HG02642 (cell line): ENCODE results near the gene KIF21A.
"Not testable (repeated sequence)": the region's sequence is repeated elsewhere in the genome, so short reads cannot be mapped to it uniquely, and the experiment has no call there.

Experiments
- ATAC-seq: cut with Tn5 transposase; IDR thresholded peaks from one replicate; pipeline ENCODE4 v1.9.1; 2021; ENCODE audit warnings: mild to moderate bottlenecking; ENCODE audit not compliant: unreplicated experiment, poor library complexity

The KIF21A gene, protein sequence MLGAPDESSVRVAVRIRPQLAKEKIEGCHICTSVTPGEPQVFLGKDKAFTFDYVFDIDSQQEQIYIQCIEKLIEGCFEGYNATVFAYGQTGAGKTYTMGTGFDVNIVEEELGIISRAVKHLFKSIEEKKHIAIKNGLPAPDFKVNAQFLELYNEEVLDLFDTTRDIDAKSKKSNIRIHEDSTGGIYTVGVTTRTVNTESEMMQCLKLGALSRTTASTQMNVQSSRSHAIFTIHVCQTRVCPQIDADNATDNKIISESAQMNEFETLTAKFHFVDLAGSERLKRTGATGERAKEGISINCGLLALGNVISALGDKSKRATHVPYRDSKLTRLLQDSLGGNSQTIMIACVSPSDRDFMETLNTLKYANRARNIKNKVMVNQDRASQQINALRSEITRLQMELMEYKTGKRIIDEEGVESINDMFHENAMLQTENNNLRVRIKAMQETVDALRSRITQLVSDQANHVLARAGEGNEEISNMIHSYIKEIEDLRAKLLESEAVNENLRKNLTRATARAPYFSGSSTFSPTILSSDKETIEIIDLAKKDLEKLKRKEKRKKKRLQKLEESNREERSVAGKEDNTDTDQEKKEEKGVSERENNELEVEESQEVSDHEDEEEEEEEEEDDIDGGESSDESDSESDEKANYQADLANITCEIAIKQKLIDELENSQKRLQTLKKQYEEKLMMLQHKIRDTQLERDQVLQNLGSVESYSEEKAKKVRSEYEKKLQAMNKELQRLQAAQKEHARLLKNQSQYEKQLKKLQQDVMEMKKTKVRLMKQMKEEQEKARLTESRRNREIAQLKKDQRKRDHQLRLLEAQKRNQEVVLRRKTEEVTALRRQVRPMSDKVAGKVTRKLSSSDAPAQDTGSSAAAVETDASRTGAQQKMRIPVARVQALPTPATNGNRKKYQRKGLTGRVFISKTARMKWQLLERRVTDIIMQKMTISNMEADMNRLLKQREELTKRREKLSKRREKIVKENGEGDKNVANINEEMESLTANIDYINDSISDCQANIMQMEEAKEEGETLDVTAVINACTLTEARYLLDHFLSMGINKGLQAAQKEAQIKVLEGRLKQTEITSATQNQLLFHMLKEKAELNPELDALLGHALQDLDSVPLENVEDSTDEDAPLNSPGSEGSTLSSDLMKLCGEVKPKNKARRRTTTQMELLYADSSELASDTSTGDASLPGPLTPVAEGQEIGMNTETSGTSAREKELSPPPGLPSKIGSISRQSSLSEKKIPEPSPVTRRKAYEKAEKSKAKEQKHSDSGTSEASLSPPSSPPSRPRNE (N-terminal part only)

DNA sequence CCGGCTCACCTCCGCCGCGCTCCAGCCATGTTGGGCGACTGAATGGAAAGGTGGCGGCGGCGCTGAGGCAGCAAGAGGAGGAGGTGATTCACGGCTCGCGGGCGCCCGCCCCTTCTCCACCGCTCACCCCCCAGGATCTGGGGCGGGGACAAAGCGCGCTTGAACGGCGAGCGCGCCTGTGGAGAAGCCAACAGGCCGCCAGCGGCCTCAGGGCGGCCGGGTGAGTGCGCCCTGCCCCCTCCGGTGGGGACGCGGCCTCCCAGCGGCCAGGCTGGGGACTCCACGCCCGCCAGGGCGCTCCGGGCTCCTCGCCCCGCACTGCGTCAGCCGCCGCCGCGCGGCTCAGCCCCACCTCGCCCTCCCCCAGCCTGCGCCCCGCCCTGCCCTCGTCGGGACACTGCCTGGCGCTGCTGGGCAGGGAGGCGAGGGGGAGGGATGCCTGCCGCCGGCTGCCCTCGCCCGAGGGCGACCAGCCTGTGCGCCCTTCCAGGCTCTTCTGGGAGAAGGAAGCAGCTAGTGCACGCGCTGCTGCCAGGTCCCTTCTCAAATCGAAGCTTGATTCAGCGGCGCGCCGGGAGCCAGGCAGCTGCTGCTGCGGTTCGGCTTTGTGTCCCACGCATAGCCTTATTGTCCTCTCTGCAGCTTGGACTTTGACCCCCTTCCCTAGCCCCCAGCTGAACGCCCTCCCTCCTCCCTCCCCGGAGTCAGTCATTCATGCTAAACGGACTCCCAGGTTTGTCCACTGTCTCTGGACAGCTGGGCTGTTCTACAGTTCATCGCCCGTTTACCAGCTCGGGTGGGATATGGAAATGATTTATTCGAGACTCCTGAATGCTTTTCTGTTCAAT, at the start of gene KIF21A:
TSS of gene KIF21A (minus strand) at position 40 of the 848 bp plus-strand sequence. CDS start 150 bp downstream, outside the sequence.
- peak; percentile 97 for ATAC-seq

DNA sequence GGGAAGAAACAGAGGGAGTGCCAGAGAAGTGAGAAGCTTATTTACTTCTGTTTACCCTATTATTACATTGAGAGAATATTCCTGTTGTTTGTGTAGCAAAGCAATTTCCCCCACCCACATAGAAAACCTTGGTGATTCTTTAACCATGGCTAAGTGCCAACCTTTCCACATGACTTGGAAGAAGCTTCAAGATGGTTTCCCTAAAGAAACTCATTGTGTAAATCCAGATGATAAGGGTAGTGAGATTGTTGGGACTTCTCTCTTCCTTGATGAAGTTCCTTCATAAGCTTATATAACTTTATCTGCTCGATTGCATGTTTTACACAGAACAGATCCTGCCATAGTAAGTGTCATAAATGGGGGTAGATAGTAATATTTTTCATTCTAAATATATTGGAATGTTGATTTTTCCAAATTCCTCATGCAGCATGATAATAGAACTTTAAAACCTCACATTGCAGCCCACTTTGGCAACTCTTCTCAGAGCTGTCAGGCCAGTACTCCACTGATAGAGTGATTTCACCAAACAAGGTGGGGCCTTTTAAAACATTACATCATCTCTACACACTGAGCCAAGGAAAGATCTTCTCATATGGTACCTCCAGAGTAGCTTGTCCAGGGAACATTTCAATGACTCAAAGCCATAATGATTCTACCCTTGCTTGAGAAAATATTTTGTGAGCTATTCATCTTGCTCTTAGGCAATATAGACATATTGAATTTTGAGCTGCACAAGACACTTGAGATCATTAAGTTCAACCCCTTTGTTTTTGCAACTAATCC, 47.8 kb upstream of the KIF21A start:
- no peak for ATAC-seq

DNA sequence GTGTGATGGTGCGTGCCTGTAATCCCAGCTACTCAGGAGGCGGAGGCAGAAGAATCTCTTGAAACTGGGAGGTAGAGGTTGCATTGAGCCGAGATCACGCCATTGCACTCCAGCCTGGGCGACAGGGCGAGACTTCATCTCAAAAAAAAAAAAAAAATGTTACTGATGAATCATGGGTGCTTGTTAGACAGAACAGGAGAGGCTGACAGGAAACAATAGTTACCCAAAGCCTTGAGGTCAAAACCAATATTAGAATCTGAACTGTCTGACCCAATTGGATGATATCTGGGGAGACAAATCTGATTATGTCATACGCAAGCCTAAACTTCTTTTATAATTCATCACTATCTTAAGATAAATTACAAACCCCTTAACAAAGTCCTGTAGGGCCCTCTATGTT, 40.7 kb upstream of the KIF21A start:
- no peak for ATAC-seq

DNA sequence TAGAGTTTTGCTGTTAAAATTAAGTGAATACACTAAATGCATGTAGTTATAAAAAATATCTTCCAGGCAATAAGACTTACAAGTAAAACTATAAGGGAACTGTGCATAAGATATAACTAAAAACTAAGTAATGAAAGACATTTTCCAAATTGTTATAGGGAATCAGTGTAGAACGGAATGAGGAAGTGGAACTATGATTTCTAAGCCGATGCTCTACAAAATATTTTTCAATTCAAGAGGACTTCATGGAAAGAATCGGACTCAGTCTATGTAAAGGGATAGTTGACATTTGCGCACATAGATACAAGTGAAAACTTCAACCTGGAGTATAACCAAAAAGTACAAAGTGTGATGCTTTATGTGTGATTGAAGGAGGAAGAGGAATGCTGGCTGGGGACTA, 40.1 kb upstream of the KIF21A start:
- no peak for ATAC-seq

DNA sequence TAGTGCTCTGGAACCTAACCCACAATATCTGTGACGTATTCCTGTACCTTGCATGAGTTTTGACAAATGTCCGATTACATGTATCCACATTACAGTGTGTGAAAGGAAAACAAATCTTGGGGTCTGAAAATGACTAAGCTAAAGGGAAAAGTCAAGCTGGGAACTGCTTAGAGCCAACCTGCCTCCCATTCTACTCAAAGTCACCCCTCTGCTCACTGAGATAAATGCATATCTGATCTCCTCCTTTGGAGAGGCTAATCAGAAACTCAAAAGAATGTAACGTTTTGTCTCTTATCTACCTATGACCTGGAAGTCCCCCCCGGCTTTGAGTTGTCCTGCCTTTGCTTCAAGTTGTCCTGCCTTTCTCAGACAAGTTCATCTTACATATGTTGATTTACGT, 34.0 kb upstream of the KIF21A start:
- no peak for ATAC-seq

DNA sequence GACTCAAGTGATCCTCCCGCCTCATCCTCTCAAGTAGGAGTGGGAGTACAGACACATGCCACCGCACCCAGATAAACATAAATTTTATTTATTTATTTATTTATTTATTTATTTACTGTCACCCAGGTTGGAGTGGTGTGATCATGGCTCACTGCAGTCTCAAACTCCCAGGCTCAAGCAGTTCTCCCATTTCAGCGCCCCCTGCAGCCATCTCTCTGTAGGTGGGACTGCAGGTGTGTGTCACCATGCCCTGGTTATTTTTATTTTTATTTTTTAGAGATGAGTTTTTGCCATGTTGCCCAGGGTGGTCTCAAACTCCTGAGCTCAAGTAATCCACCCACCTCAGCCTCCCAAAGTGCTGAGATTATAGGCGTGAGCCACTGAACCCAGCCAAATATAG, 33.2 kb upstream of the KIF21A start:
- no peak for ATAC-seq

DNA sequence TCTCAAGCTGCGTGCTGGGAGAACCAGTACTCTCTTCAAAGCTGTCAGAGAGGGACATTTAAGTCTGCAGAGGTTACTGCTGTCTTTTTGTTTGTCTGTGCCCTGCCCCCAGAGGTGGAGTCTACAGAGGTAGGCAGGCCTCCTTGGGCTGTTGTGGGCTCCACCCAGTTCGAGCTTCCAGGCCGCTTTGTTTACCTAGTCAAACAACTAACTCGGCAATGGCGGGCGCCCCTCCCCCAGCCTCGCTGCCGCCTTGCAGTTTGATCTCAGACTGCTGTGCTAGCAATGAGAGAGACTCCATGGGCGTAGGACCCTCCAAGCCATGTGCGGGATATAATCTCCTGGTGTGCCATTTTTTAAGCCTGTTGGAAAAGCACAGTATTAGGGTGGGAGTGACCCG, 32.2 kb upstream of the KIF21A start:
- ATAC-seq, result not testable (repeated sequence)

DNA sequence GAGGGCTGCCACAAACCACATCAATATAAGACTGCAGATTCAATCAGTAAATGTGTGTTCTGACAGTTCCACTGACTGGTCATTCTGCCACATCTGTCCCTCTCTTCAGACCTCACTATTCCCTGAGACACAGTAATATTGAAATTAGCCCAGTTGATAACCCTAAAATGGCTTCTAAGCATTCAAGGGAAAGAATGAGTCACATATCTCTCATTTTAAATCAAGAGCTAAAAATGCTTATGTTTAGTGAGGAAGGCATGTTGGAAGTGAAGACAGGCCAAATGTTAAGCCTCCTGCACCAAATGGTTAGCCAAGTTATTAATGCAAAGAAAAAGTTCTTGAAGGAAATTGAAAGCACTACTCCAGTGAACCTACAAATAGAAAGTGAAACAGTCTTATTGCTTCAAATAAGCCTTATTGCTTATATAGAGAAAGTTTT, 24.5 kb upstream of the KIF21A start:
- peak; percentile 75 for ATAC-seq

DNA sequence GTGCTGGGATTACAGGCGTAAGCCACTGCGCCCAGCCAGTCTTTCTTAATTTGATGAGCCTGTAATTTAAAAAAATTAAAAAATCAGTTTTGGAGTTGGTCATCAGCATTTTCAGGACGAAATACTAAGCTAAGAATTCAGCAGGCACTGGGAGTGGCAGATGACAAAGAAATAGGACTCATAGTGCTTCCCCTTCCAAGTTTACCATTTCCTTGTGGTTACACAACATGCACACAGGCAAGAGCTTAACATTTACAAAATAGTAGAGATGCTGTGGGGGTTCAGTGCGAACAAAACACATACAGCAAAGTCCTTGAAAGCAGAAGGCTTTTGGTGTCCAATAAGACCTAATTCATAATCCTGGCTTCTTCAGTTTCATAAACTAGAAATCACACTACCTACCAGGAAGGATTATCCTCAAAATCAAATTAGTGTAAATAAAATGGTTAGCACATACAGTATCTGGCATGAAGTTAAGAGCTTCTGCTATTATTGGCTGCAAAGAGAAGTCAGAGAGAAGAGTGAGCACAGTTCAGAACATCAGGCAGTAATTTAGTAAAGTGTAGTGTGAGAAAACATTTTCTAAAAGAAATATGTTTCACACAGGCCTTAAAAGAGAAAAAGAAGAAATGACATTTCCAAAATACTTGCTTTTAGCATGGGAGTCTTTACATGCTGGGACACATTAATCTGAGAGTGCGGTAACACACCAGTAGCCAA, 22.2 kb upstream of the KIF21A start:
- no peak for ATAC-seq

DNA sequence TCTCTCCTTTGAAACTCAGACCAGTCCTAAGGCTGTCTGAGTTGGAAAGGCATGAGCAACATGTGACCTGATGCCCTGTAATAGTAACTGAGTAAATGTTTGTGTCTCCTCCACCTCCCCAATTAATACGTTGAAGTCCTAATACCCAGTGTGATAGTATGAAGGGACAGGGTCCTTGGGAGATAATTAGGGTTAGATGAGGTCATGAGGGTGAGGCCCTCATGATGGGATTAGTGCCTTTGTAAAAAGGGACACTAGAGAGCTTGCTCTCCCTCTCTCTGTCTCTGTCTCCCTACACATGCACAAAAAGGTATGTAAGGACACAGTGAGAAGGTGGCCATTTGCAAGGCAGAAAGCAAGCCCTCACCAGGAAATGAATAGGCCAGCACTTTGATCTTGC, 18.1 kb upstream of the KIF21A start:
- ATAC-seq, result no peak

DNA sequence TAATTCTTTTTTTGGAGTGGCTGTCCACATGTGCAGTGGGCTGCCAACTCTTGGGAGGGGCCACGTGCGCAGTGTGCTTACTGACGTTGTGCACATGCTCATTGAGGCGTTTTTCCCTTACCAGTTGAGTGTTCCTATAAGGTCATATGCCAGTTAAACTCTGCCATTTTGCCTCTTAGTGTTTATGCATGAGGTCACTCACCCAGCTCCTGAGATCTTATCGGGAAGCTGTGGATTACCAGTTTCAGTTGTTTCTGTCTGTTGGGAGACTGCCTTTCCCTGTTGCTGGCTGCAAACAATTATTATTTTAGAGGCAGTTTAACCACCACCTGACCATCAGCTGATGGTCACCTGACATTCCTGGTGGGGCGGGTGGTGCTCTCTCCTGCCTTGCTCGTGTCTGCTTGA, 16.1 kb upstream of the KIF21A start:
- ATAC-seq, result no peak

DNA sequence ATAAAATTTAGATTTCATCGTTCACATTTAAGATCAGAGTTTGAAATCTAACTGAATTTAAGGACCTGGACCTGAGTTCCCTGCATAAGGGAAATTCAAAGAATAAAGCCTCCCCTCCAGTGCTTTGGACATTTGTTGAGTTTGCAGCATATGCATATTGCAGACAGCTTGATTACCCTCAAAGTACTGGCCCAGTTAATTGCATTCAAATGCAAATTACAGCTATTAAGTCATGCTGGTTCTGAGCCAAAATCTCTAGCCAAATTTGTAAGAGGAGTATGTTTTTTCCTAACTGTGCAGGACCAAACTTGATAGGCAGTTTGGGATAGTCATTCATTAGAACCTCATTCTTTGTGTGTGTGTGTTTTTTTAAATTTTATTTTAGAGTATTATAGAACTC, 9.1 kb upstream of the KIF21A start:
- ATAC-seq, result no peak

DNA sequence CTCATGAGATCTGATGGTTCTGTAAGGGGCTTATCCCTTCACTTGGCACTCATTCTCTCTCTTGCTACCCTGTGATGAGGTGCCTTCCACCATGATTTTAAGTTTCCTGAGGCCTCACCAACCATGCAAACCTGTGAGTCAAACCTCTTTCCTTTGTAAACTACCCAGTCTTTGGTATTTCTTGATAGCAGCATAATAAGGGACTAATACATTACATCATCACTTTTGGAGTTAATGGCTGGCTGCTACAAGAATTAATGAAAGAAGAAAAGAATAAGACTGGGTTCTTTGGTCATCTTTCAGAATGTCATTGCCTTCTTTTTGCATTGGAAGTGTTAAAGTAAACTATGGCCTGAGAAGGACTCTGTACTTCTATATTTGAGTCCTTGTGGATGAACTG, 5.1 kb upstream of the KIF21A start:
- ATAC-seq, result no peak

DNA sequence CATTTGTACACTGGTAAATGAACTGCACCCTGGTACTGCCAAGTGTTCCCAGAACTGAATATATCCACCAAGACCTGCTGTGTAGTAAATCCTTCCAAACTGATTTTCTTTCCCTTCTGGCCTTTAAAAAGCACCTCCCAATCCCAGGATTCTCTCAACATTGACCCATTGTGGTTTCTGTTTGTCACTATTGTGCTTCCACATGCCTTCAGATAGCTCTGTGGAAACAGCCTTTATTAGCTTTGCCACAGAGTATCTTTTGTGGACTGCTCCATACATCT, 949 bp upstream of the KIF21A start:
- ATAC-seq, result no peak

DNA sequence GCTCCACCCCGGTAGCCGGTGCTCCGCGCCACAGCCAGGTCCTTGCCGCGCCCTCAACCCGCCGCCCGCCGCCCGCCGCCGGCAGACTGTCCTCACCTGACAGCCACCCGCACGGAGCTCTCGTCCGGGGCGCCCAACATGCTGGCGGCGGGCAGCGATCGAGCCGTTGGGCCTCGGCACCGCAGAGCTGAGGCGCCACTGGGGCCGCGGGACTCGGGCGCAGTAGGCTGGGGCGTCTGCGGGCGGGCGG, 164 bp downstream of the KIF21A start:
- ATAC-seq, result peak; percentile 34

DNA sequence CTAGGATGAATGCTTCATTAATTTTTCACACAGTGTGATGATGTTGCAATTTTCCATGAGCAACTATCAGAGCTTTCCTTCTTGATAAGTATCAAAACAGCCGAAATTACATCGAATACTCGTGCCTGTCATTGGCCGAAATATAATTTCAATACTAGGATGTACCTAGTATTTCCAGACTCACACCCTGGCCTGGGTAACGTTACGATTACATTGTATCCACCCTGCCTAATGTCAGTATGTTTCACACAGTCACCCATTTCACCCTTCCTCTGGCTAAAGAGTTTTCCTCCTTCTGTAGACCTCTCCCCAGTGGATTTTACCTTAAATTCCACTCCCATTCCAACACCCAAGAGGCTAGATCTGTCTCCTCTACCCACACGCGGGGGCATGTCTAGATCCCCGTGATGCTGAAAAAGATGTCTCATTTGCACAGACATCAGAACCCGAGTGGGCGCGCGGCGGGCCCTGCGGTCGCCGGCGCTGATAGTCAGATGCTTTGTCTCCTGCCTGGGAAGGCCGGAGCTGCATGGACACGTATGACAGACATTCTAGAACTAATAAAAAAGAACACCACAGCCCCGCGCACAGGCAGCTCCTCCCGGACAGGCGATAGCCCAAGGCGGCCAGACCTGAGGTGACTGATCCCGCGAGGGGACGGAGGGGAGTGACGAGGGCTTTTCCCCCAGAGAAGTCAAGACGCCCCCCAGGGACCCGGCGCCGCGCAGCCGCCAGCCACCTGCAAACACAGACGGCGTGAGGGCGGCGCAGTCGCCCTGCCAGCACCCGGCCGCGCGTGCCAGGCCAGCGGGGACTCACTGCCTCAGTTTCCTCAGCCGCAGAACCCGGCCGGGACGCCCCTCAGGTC, 723 bp downstream of the KIF21A start:
- peak; percentile 28 for ATAC-seq

DNA sequence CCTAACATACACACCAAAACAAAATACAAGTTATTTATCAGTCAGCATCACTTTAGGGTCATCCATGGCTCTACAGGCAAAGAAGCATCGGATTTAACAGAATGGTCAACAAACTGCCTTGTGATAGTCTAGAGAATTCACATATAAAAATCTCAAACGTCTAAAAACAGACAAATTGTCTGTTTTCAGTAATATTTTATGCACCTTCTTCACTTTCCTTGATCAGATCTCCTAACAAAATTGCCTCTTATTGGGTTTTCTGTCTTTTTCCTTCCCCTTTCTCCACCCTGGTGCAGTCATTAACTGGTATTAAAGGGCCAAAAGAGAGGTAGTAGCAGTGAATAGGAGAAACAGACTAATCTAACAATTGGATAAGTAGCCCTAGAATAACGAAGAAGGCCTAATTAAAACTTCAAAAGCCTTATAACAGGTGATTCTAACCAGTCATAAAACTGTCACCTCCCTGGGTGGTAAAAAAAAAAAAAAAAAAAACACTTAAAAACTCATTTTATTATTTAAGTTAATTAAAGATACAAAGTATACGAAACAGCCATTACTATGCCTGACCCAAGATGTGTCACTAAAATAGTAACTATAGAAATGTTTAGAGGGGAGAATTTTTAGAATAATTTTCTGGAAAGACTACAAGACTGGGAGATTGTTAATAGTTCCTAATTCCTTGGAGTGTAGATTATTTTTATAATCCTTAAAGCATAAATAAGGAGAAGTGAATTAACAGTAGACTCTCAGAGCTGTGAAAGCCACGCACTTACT, 1.5 kb downstream of the KIF21A start:
- no peak for ATAC-seq
